Measurements from ENCODE around the gene FBXO44.

Gene FBXO44

DNA sequence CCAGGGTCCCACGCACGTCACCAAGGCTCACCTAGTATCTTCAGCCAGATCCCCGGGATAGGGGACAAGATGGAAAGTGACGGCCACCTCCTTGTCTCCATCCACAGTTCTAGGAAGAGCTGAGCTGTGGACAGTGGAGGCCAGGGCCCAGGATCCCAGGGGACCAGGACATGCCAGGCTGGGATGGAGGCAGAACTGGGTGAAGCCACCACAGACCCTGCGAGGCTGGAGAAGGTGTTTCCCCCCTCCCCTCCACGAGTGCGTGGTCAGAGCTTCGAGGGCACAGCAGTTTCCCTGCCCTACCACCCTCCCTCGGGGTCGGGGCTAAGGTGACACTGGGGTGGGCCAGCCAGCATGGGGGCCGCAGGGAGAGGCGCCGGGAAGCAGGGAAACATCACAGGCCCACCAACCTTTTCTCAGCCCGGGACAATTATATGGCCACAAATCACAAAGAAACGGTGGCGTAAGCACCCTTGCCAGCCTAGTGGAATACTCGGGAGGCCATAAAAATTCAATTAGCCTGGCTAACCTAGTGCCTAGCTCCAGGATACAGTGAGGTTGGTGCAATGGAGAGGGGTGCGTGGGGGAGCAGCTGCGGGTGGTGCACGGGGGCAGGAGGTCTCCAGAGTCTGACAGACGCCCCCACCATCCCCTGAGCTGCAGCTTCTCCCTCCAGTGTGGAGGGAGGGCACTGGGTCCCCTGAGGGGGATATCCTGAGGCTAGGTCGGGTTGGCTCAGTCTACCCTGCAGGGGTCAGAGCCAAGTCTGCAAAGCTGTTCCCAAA is 50.2 kb downstream of the FBXO44 start:
- Histone ChIP-seq H3K27me3 (ENCODE audit: control insufficient read depth, insufficient read depth, low read length) (no peaks in the 10 kb centered on the region), H3K4me1 (ENCODE audit: control insufficient read depth, low read depth, low read length) (peaks cover 34% of the 10 kb centered on the region), H3K9ac (ENCODE audit: low read length) (no peak overlapping the region), H3K9me3 (ENCODE audit: control insufficient read depth, low read depth, low read length) (no peaks in the 10 kb centered on the region), H3K36me3 (ENCODE audit: control insufficient read depth, low read depth, low read length) (no peaks in the 10 kb centered on the region), H3K4me3 (ENCODE audit: low read length) (no peak overlapping the region), H3K27ac (ENCODE audit: low read length) (no peak overlapping the region)

DNA sequence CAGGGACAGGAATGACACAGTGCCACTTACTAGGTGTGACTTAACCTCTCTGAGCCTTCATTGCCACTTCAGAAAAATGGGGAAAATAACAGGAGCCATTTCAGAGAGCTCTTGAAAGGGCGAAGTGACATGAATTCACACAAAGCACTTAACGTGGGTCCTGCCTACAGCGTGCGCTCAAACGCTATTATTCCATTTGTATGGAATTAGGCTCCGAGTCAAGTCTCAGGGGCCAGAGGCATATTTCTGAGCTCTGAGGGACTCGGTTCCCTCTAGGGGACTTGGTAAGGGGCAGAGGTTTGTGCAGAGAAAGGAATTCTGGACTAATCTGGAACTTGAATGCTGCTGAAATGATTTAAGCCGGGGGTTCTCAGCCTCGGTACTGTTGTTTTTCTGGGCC is 50.9 kb downstream of the FBXO44 start:
- H3K4me1 ChIP-seq (ENCODE audit: control insufficient read depth, low read depth, low read length), result peaks cover 32% of the 10 kb centered on the region
- no peak overlapping the region for H3K4me3 ChIP-seq (ENCODE audit: low read length)
- no peaks in the 10 kb centered on the region for H3K9me3 ChIP-seq (ENCODE audit: control insufficient read depth, low read depth, low read length)
- H3K9ac ChIP-seq (ENCODE audit: low read length), result no peak overlapping the region
- no peaks in the 10 kb centered on the region for H3K27me3 ChIP-seq (ENCODE audit: control insufficient read depth, insufficient read depth, low read length)
- H3K36me3 ChIP-seq (ENCODE audit: control insufficient read depth, low read depth, low read length), result no peaks in the 10 kb centered on the region
- H3K27ac ChIP-seq (ENCODE audit: low read length), result no peak overlapping the region

DNA sequence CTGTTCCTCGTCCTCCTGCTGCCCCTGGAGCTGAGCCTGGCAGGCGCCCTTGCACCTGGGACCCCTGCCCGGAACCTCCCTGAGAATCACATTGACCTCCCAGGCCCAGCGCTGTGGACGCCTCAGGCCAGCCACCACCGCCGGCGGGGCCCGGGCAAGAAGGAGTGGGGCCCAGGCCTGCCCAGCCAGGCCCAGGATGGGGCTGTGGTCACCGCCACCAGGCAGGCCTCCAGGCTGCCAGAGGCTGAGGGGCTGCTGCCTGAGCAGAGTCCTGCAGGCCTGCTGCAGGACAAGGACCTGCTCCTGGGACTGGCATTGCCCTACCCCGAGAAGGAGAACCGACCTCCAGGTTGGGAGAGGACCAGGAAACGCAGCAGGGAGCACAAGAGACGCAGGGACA is 51.6 kb downstream of the FBXO44 start:
- H3K36me3 ChIP-seq (ENCODE audit: control insufficient read depth, low read depth, low read length), result no peaks in the 10 kb centered on the region
- no peak overlapping the region for H3K9ac ChIP-seq (ENCODE audit: low read length)
- H3K4me1 ChIP-seq (ENCODE audit: control insufficient read depth, low read depth, low read length), result peaks cover 26% of the 10 kb centered on the region
- H3K27me3 ChIP-seq (ENCODE audit: control insufficient read depth, insufficient read depth, low read length), result no peaks in the 10 kb centered on the region
- H3K4me3 ChIP-seq (ENCODE audit: low read length), result no peak overlapping the region
- no peak overlapping the region for H3K27ac ChIP-seq (ENCODE audit: low read length)
- H3K9me3 ChIP-seq (ENCODE audit: control insufficient read depth, low read depth, low read length), result no peaks in the 10 kb centered on the region

DNA sequence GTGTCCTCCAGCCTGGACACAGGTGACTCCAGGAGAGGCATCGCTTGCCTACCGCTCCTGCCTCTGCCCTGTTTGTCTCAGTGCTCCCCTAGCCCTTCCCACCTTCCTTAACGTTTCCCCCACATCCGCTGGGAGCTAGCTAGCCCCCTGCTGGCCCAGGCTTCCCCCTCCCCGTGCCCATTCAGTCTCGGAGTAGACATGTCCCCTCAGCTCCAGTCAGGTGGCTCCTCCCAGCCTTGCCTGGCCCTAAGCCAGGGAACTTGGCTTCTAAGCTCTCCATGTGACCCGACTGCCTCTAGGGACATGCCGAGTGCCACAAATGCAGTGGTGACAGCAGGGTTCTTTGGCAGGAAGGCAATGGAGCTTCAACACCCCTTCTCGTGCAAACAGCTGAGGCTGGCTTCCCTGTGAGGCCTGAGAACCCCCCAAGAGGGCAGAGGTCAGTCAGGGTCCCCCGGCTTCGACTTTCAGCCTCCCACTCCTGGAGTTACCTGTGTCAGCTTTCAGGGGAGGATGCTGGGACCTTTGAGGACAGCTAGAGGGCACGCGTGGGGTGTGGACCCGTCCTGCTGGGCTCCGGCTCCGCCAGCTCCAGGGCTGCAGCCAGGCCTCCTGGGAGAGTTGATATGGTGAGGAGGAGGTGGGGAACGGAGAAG is 53.1 kb downstream of the FBXO44 start:
- H3K27ac ChIP-seq (ENCODE audit: low read length), result no peak overlapping the region
- H3K9me3 ChIP-seq (ENCODE audit: control insufficient read depth, low read depth, low read length), result no peaks in the 10 kb centered on the region
- no peak overlapping the region for H3K9ac ChIP-seq (ENCODE audit: low read length)
- no peaks in the 10 kb centered on the region for H3K27me3 ChIP-seq (ENCODE audit: control insufficient read depth, insufficient read depth, low read length)
- no peak overlapping the region for H3K4me3 ChIP-seq (ENCODE audit: low read length)
- H3K4me1 ChIP-seq (ENCODE audit: control insufficient read depth, low read depth, low read length), result peaks cover 24% of the 10 kb centered on the region
- peaks cover 4% of the 10 kb centered on the region for H3K36me3 ChIP-seq (ENCODE audit: control insufficient read depth, low read depth, low read length)

DNA sequence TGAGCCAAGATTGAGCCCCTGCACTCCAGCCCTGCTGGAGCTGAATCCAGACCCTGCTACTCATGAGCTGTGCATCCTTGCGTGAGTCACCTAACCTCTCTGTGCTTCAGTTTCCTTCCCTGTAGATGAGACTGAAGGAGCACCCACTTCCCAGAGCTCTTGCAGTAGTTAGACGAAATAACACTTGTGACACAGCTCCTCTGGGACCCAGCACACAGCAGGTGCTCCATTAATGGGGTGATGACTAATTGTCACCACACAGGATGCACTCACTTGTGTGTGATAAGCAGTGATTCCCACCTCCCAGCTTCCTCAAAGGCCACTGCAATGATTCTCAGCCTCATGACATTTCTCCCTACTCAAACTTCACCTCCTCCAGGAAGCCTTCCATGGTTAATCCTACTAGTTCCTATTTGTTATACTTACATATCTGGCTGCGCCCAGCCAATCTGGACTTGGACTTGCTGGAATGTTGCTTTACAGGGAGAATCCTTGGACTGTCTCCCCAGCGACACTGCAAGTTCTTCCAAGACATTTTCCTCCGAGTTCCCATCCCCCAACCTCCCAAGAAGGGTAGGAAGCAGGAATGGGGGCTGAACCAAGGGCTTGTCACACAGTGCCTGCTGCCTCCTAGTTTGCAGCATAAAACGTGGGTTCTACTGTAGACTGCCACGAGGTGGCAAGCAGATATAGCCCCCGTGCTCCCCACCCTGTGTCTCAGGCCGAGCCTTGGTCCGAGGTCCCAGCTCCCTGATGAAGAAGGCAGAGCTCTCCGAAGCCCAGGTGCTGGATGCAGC is 54.1 kb downstream of the FBXO44 start:
- H3K36me3 ChIP-seq (ENCODE audit: control insufficient read depth, low read depth, low read length), result peaks cover 8% of the 10 kb centered on the region
- H3K4me3 ChIP-seq (ENCODE audit: low read length), result no peak overlapping the region
- H3K9ac ChIP-seq (ENCODE audit: low read length), result no peak overlapping the region
- H3K27me3 ChIP-seq (ENCODE audit: control insufficient read depth, insufficient read depth, low read length), result no peaks in the 10 kb centered on the region
- H3K27ac ChIP-seq (ENCODE audit: low read length), result no peak overlapping the region
- no peaks in the 10 kb centered on the region for H3K9me3 ChIP-seq (ENCODE audit: control insufficient read depth, low read depth, low read length)
- H3K4me1 ChIP-seq (ENCODE audit: control insufficient read depth, low read depth, low read length), result peaks cover 24% of the 10 kb centered on the region

DNA sequence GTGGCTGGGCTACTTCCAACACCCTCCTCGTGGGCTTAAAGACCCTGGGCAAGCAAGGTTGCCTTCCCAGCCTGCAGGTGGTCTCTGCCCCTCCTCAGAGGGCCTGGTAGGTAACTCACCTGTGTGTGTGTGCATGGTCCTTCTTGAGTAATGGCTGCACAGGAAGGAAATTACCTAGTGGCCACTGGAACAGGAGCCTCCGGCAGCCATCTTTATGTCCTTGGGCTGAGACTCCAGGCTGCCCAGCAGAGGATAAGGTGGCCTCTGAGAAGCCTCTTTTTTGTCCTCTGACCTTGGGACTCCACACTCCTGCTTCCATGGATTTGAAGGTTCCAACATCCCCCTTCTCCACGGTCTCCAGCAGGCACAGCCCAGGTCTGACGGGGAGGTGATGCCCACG is 56.8 kb downstream of the FBXO44 start:
- H3K4me3 ChIP-seq (ENCODE audit: low read length), result no peak overlapping the region
- H3K36me3 ChIP-seq (ENCODE audit: control insufficient read depth, low read depth, low read length), result peaks cover 8% of the 10 kb centered on the region
- H3K4me1 ChIP-seq (ENCODE audit: control insufficient read depth, low read depth, low read length), result peaks cover 6% of the 10 kb centered on the region
- H3K9me3 ChIP-seq (ENCODE audit: control insufficient read depth, low read depth, low read length), result no peaks in the 10 kb centered on the region
- no peak overlapping the region for H3K9ac ChIP-seq (ENCODE audit: low read length)
- H3K27ac ChIP-seq (ENCODE audit: low read length), result no peak overlapping the region
- H3K27me3 ChIP-seq (ENCODE audit: control insufficient read depth, insufficient read depth, low read length), result no peaks in the 10 kb centered on the region

DNA sequence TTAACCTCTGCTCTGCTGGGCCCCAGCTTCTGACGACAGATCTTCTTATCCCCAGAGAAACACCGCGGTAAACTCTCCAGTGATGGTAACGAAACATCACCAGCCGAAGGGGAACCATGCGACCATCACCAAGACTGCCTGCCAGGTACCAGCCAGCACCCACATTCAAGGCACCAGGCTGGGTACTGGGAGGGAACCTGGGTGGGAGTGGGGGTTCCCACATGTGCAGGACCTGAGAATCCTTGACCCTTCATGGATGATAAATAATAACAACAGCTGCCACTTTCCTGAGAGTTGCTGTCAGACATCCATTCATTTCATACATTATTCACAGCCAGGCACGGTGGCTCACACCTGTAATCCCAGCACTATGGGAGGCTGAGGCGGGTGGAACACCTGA is 57.6 kb downstream of the FBXO44 start:
- Histone ChIP-seq H3K9me3 (ENCODE audit: control insufficient read depth, low read depth, low read length) (no peaks in the 10 kb centered on the region), H3K27ac (ENCODE audit: low read length) (no peak overlapping the region), H3K27me3 (ENCODE audit: control insufficient read depth, insufficient read depth, low read length) (no peaks in the 10 kb centered on the region), H3K4me1 (ENCODE audit: control insufficient read depth, low read depth, low read length) (peaks cover 4% of the 10 kb centered on the region), H3K36me3 (ENCODE audit: control insufficient read depth, low read depth, low read length) (peaks cover 8% of the 10 kb centered on the region), H3K4me3 (ENCODE audit: low read length) (no peak overlapping the region), H3K9ac (ENCODE audit: low read length) (no peak overlapping the region)
